ENCODE data around the gene L3MBTL2.
"Not testable (repeated sequence)": the region's sequence is repeated elsewhere in the genome, so short reads cannot be mapped to it uniquely, and the experiment has no call there.

L3MBTL2 gene

DNA sequence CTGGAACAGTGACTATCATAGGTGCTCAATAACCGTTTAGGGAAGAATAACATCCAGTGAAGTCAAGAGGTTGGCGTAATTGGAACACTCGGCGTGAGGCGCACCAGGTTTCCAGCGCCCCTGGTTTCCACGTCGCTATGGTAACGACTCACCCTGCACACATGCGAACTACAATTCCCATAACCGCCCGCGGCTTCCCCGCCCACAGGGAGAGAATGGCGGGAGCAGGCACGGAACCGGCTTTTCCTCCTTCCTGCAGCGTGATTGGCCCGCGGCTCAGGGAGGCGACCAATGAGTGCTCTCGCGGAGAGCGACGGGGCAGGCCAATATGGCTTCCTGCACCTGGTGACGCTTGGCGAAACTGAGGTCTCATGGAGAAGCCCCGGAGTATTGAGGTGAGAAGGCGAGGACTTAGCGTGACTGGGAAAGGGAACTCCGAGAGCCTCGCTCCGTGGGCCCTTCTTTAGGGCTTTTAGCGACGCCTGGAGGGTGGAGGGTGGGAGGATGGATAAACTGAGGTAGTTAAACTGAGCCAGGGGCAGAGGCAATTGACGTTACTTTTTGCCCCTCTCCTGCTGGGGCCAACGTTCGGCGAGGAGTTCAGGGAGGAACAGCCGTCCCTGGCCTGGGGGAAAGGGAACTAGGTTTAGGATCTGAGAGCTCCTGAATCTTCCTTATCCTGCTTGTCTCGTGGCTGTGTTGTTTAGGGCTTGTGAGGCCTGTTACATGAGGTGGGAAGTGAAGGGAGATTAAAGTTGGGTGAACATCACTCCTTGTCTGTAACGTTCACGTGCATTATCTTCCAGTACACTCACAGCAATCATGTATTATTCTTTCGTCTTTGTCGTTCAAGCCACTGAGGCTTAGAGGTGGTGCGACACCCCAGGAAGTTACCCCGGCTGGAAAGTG, at the start of gene L3MBTL2:
Gene L3MBTL2, plus strand, starts transcription at position 321 of the 909 bp plus-strand sequence. Its CDS starts 51 bp downstream, at position 372.
- peak; percentile 99 for DNase-seq

GRCh38 chr22:41157083-41157482, 48.0 kb upstream of the L3MBTL2 start:
- no peak for DNase-seq

- DNase-seq: no peak
Measured at GRCh38 chr22:41169157-41169556, 36.0 kb upstream of the L3MBTL2 start.

DNA sequence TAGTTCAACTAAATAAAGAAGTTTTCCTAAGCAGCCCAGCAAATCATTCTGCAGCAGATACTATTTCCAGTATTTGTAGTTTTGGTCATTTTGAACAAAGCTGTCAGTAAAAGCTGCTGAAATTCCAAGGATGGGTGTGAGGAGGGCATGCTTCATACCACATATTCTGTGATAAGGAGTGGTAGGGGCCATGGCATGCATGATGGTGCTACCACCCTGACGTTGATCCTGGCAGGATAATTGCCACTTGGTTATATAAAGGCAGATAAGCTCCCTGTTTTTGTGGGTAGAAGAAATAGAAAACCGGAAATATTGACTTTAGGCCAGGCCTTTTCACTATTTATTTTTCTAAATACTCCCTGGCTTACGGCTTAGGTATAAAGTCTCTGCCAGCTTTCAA, 33.1 kb upstream of the L3MBTL2 start:
- no peak for DNase-seq

DNA sequence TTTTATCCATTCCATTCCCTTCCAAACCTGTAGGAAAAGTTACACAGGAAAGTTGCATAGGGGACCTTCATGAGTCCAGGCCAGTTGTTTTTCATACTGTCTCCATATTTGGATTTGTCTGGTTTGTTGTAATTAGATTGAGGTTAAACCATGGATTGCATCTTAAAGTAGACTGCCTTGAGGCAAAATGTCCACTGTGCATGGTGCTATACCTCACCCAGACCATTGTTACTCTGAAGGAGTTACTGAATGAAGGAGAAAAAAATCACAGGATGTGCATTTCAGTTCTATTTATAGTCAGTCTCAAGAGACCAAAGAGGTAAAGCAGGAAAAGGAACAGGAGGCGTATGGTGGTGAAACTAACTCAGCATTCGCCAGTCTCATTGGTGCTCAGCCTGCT, 29.6 kb upstream of the L3MBTL2 start:
- no peak for DNase-seq

DNA sequence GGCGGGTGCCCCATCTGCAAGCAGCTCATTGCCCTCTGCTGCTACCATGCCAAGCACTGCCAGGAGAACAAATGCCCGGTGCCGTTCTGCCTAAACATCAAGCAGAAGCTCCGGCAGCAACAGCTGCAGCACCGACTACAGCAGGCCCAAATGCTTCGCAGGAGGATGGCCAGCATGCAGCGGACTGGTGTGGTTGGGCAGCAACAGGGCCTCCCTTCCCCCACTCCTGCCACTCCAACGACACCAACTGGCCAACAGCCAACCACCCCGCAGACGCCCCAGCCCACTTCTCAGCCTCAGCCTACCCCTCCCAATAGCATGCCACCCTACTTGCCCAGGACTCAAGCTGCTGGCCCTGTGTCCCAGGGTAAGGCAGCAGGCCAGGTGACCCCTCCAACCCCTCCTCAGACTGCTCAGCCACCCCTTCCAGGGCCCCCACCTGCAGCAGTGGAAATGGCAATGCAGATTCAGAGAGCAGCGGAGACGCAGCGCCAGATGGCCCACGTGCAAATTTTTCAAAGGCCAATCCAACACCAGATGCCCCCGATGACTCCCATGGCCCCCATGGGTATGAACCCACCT, 28.0 kb upstream of the L3MBTL2 start:
- DNase-seq: no peak

GRCh38 chr22:41177622-41178424, 27.3 kb upstream of the L3MBTL2 start:
- DNase-seq: no peak

GRCh38 chr22:41178425-41178975, 26.6 kb upstream of the L3MBTL2 start:
- DNase-seq: no peak

- DNase-seq: not testable (repeated sequence)
Measured at GRCh38 chr22:41180362-41180761, 24.8 kb upstream of the L3MBTL2 start.

- no peak for DNase-seq
Measured at GRCh38 chr22:41180926-41181325, 24.2 kb upstream of the L3MBTL2 start.

DNA sequence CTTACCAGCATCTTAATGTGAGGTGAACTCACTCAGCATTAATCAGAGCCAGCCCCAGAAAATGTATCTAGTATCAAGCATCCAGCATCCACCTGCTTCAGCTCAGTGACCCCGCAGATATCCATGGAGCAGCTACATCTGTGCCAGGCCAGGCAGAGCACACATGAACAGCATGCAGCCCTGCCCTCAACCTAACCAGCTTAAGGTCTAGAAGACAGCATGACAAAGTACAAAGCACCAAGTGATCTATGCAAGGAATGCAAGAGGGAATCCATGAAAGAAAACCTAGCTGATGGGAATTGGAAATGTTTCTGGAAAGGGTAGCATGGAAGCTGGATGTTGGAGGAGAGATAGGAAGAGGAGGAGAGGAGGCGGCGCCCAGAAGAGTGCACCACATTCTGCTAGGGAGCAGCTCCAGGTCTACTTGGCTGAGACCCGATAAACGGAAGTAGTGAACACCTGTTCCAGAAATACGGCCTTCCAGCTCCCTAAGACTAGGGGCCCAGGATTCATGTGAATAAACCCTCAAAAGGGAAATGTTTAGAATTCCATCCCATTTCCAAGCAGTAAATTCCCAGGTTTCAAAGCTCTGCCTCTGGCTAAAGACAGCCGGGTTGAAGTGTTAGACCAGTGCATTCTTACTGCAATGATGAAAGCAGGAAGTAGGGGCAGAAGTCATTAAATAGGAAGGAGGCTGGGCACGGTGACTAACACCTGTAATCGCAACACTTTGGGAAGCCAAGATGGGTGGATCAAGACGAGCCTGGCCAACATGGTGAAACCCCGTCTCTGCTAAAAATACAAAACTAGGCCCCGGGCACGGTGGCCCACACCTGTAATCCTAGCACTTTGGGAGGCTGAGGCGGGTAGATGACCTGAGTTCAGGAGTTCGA, 23.5 kb upstream of the L3MBTL2 start:
- DNase-seq: no peak

- no peak for DNase-seq
Measured at GRCh38 chr22:41184679-41185078, 20.4 kb upstream of the L3MBTL2 start.

GRCh38 chr22:41191467-41191866, 13.6 kb upstream of the L3MBTL2 start:
- no peak for DNase-seq

DNA sequence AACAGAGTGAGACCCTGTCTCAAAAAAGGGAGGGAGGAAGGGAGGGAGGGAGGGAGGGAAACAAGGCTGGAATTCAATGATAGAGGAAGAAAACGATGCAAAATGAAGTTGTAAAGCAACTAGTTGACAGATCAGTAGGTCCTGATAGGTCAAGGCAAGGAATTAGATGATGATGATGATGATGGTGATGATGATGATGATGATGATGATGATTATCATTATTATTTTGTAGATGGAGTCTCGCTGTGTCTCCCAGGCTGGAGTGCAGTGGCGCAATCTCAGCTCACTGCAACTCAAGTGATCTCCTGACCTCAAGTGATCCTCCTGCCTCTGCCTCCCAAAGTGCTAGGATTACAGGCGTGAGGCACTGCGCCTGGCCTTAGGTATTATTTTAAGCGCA, 11.3 kb upstream of the L3MBTL2 start:
- DNase-seq: no peak

DNA sequence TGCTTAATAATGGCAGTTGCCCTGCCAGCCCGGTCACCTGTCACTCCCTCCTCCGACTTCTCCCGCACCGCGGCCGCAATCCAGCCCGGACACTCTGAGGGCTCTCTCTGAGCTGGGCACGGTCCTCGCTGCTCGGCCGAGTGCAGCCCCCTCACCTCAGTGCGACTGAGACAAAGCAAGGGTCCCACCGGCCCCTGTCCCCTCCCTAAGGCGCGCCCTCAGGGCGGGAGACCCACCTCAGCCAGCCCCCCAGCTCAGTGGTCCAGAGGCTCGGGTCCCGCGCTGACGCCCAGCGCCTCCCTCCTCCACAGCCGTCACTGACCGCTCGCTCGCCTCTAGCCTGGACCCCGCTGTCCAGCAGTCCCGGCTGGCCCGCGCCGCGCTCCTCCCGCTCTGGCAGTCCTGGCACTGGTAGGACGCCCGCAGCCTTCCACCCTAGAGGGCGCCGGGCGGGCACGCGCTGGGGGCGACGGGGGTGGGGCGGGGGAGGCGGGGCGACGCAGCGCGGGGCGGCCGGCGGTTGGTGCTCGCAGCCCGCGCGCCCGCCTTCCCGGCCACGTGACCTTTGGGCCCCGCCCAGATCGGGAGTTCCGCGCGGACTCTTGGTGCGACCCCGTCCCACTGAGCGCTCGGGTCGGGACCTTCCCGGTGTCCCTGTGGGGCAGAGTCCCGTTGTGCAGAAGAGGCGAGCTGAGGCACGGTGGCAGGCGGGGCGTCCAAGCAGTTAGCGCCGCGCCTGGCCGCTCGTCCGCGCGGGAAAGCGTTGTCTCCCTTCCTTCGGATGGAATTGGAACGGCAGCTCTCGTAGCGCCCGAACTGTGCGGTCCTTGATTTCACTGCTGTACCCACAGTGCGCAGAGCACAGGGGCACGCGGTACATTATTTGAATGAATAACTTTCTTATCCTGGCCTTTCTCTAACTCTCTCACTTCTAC, 7.8 kb upstream of the L3MBTL2 start:
- DNase-seq: peak; percentile 84

GRCh38 chr22:41198027-41198580, 7.0 kb upstream of the L3MBTL2 start:
- peak; percentile 52 for DNase-seq

DNA sequence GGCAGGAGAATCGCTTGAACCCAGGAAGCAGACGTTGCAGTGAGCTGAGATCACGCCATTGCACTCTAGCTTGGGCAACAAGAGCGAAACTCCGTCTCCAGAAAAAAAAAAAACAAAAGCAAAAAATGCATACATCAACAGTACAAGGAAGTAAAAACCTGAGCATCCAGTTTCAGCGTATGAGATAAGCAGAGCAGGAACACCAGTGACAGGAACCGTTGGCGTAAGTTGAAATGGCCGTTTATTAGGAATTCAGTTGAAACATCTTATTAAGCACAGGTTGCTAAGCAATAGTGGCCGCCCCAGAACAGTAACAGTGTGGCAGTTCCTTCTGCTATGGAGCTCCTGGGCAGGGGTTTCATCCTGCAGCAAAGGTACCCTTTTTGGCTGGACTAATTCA, 4.0 kb upstream of the L3MBTL2 start:
- DNase-seq: no peak

DNA sequence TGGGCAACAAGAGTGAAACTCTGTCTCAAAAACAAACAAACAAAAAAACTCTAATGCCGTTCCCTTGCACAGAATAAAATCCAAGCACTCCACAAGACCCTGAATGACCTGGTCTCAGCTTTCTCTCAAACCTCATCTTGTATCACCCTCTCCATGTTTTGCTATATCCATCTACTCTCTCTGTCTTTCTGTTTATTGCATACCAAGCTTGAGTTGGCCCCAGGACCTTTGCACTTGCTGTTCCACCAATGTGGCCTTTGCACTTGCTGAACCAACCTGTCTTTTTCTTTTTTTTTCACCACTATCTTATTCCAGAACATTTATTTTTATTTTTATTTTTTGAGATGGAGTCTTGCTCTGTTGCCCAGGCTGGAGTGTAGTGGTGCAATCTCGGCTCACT, 2.0 kb upstream of the L3MBTL2 start:
- DNase-seq: no peak

DNA sequence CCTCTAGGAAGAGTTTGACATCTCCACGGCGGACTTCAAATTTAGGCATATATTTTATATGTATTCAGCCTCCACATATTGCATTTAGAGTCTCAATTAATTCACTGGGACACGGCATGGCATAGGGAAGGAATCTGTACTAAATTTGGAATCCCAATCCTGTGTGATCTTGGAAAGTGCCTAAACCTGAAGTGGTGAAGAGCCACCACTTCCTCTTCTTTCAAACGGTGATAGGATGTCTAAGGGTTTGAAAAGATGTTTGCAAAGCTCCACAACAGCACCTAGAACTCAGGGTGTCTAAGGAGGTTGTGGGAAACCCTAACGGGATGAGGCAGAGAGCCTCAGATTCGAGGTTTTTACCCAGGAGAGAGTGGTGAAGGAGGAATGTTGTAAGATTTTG, 1.0 kb upstream of the L3MBTL2 start:
- no peak for DNase-seq

DNA sequence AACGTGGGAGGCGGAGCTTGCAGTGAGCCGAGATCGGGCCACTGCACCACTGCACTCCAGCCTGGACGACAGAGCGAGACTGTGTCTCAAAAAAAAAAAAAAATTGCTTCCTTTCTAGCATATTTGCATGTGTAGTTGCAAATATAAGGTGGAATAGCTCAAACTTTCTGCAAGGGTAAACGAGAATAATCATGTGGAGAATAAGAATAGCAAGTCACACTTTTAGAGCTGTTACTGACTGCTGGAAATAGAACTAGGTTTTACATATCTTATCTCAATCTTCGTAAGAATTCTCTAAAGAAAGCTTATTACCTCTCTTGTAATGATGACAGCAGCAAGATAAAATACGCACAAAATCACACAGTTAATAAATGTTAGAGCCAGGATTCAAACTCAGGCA, 1.6 kb downstream of the L3MBTL2 start:
- no peak for DNase-seq

- no peak for DNase-seq
Measured at GRCh38 chr22:41215409-41215808, 10.3 kb downstream of the L3MBTL2 start.
